ENCODE results near the gene PIK3R6.

The PIK3R6 gene

DNA sequence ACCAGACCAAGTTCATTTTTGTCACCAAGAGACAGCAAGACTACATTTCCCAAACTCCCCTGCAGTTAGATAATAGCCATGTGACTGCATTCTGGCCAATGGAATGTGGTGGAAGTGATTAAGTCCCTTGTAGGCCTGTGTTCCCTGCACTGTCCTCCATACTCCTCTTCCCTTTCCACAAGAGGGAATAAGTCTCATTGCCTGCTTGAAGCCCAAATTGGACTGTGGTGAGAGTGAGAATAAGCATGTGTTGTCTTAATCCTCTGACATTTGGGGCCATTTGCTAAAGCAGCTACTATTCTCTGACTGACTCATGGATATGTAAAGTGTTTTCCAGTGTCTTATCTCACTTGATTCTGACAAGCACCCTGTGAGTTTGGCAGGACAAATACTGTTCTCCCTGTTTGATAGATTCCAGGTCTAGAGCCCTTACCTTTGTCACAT lies 20.7 kb downstream of the PIK3R6 start:
- peak; percentile 48 for DNase-seq

- no peak for DNase-seq
These were observed 22.9 kb downstream of the PIK3R6 start for GRCh38 chr17:8844229-8845218.

GRCh38 chr17:8843344-8843743 lies 24.1 kb downstream of the PIK3R6 start:
- no peak for DNase-seq

- no peak for DNase-seq
These were observed 25.6 kb downstream of the PIK3R6 start for GRCh38 chr17:8841844-8842243.

- DNase-seq = no peak
These were observed 28.0 kb downstream of the PIK3R6 start for GRCh38 chr17:8839410-8839935.

DNA sequence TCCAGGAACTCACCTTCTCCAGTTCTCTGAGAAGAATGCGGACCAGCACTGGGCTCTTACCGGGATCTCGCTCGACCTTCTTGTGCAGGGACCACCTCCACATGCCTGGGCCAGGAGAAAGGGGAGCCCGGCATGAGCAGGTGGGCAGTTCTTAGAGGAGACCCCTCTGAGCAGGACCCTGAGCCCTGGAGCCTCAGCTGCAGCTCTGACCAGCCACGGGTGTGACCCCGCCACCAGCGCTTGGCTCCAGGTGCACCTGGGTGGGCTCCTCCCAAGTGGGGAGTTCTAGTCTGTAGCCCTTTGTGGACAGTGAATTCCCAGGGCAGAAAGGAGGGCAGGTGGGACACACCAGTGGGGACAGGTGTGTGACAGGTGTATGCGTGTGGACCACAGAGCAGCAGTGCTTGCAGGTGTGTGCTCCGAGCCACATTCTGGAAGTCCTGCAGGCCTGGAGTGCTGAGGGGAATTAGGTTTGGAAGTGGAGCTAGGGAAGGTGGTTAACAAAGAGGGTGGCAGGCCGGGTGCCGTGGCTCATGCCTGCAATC lies 28.9 kb downstream of the PIK3R6 start:
- no peak for DNase-seq

GRCh38 chr17:8837563-8838075 lies 29.9 kb downstream of the PIK3R6 start:
- DNase-seq = no peak

DNA sequence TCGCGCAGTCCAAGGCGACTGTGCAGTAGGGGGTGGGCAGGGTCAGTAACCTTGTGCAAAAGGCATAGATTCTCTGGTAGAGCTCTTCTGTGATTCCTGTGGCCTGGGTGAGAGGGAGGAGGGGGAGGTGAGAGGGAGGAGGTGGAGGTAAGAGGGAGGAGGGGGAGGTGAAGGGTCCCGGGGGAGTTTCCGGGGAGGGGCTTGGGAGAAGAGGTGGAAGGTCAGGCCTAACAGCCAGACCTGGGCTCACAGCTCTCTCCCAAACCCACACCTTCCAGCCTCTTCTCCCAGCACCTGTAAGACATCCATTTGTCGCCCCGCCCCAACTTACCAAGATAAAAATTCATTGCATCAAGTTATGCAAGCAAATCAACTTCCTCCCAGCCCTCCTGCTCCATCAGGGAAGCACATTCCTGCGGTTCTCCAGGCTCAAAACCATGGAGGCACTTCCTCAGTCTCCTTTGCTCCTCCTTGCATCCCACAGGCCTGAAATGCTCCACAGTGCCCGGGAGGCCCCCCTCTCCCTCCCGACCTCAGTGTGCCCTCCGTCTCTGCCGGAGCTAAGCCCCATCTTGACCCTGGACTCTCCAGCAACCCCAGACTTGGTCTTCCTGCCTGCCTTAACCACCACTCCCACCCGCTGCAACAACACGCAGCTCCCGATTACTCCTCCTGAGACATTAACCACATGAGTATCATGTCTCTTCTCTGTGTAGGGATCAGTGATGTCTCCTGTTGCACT lies 30.5 kb downstream of the PIK3R6 start:
- no peak for DNase-seq

DNA sequence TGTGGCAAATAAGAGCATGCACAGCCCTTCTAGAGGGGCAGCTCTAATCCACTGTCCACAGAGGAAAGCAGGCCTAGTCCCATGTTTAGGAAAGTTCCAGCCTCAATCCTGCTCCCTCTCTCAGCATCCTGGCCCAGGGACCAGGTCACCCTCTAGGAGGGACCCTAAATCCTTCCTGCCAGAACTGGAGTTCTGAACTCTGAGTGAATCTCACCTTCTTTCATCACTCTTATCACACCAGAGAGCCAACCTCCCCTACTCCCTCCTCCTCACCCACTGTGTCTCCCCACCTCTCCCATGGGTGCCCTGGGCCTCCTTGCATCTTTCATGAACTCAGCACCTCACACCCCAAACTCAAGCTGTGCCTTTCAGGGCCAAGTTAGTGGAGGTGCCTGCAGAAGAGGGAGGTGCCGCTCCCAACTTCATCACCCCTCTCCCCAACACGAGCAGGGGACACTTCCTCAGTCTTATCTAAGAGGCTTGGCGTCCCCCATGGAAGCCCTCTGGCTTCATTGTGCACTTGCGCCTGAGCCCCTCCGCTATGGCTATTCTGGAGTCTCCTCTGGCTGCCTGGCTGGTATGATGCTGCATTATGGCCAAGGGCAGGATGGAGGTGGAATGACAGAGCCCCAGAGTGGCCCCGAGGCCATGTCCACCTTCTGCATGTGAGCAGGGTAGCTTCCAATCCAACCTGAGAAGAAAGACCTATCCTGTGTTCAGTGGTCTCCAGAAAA lies 31.7 kb downstream of the PIK3R6 start:
- DNase-seq = no peak

DNA sequence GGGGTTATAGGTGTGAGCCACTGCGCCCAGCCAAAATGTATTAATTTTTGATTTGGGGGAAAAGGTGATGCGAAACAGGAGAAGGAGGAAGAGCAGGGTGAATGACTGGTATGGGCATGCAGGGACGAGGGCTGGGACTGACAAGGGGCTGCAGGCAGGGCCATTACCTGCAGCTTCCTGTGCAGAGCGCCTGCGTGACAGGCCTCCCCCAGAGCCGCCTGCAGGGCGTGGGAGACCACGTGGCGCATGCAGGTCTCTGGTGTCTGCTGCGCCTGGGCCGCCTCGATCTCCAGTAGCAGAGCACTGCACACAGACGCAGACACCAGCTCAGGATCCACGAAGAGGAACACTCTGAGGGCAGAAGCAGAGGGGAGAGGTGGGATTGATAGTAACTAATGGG lies 32.4 kb downstream of the PIK3R6 start:
- DNase-seq = no peak

DNA sequence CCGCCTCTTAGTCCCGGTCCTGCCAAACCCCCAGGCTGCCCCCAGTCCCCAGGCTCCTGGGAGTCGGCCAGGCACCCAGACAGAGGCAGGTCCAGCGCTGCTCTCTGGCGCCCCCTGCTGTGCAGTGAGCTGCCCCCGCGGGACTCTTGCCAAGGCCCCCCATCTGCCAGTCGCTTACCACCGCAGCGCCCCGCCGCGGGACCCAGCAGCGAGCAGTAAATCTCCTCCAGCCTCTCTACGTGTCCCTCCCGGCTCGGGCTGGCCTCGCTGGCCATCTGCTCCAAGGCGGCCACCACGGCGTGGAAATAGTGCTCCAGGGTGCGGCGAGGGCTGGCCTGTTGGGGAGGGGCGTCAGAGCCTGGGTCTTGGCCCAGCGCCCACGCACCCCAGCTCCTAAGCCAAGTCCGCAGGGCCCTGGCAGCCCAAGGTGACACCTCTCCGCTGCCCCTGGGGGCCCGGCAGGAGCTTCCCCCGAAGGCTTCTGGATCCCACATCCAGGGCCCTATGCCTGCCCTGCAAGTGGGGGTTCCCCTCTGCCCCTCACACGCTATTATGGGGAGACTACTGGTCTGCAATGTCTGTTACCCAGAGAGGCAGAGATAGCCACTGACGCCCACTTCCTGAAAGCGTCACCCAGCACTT lies 34.6 kb downstream of the PIK3R6 start:
- DNase-seq = peak; percentile 33

GRCh38 chr17:8831234-8831849 lies 36.1 kb downstream of the PIK3R6 start:
- no peak for DNase-seq

DNA sequence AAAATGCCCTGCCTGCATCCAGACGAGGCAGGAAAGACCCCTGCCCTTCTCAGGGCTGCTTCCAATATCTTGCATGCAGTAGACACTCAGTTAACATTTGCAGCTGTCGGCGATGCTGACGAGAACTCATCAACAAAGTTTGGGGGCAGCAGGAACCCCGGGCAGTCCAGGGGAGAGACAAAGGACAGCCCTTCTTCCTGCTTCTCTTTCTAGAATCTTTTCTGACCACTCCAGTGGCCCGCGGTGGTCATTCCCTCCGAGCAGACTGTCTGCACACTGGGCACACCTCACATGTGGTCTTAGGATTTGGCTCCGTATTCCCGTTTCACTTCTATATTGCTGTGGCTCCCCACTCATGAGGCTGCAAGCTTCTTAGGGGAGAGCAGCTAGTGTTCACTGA lies 37.3 kb downstream of the PIK3R6 start:
- DNase-seq = no peak

DNA sequence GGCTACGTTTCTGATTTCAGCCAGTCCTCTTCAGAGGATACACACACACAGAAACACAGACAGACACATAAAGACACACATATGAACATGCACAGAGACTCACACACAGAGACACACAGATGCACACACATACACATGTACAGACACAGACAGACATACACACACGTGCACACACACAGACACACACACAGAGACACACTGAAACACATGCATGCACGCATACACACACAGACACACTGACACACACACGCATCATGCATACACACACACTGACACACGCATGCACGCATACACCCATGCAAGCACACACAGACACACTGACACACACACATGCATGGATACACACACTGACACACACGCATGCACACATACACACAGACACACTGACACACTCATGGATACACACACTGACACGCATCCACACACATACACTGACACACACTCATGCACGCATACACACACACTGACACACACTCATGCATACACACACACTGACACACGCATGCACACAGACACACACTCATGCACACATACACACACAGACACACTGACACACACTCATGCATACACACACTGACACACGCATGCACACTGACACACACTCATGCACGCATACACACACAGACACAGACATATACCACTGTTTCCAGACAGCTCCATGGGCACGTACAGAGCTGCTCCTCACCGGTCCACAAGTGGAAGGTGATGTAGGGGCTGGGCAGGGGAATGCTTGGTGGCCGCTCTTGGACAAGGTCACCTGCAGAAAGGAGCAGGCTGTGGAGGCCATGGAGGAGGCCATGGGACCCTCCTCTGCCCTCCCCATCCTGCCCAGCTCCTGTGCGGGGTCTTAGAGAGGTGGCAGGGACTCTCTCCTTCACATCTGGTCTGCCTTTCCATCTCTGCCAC lies 38.2 kb downstream of the PIK3R6 start:
- DNase-seq = no peak

GRCh38 chr17:8828517-8828875 lies 39.0 kb downstream of the PIK3R6 start:
- DNase-seq = no peak

DNA sequence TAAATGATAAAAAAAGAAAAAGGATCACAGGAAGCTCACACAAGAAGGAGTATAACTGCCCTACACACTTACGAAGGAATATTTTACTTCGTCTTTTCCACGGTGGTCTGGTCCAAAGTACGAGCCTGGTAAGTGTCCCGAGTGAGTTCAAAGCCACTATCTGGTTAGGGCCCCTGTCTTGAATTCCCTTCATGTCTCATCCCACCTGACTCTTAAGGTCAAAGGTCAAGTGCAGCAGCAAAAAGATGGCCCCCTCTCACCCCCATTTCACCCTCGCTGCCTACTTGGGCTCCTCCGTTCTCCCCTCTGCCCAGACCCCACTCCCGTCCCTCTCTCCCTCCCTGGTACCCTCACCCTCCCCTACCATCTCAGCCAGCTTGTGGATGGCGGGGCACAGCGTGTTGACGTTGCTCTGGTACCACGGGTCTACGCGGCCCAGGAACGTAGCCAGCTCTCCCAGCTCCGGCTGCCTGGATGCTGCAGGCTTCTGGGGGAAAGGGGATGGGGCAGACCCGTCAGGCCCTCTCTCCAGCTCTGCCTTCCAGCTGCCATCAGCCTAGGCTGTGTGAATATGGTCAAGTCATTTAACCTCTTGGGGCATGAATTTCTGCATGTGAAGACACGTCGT lies 40.6 kb downstream of the PIK3R6 start:
- no peak for DNase-seq

DNA sequence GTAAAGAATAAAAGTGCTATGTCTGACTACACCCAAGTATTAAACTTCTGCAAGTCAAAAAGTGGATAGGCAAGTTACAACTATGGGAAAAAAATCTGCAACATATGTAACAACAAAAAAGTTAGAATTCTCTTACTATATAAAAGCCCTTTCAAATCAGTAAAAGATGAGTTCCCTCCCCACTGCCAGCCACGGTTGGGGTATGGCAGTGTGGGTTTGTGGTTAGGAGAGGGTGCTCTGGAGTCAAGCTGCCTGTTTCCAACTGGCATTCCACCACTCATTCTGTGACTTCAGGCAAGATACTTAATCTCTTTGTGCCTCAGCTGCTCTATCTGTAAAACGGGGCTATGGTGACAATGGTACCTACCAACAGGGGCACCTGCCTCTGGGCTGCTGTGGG lies 41.7 kb downstream of the PIK3R6 start:
- no peak for DNase-seq

DNA sequence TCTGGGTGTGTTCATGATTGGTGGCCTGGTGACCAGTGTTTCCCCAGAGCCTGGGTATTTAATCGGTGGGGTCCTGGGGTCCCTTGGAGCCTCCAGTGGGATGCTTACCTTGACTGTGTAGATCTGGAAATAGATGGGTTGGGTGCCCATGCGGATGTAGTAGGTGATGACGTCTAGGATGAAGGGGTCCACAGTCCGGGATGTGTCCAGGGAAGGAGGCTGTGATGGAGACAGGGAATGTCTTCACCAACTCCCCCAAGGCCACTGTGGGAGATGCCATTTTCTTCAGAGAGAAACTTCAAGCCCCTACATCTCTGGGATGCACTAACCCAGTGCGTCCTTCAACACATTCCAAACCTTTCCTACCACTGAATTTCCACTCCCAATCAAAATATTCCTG lies 44.2 kb downstream of the PIK3R6 start:
- DNase-seq = no peak

GRCh38 chr17:8822401-8823035 lies 45.0 kb downstream of the PIK3R6 start:
- no peak for DNase-seq
